Measurements from ENCODE around the gene ADAMTS12.

ADAMTS12 gene

DNA sequence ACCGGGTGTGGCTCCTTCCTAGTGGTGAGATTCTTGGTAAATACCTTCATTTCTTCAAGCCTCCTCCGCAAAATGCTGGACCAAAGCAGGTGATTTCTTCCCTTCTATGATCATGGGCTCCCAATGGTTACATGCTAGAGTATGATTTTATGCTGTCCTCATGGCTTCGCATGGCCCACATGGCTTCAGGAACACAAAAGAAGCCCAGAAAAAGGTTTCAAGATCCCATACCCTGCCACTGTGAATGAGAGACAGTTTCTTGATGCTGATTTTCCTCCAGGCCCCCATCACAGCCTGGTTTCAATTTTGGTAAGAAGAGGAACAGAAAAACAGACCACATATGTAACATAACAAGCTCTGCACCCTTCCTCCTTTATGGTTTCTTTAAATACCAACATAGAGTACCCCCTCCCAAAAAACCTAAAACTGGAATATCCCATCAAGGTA lies 42.0 kb upstream of the ADAMTS12 start:
- peaks cover 37% of the 10 kb centered on the region for H3K27me3 Mint-ChIP-seq (ENCODE audit: low read depth, poor library complexity)
- peaks cover 5% of the 10 kb centered on the region for H3K4me1 Mint-ChIP-seq
- no peak overlapping the region for H3K27ac Mint-ChIP-seq
- no peak for DNase-seq
- no peaks in the 10 kb centered on the region for H3K9me3 Mint-ChIP-seq
- TF ChIP-seq CTCF (IDR thresholded peaks at IDR 0.05), result no peak
- H3K4me3 Mint-ChIP-seq, result no peak overlapping the region
- H3K36me3 Mint-ChIP-seq (ENCODE audit: low read depth), result no peaks in the 10 kb centered on the region

GRCh38 chr5:33931136-33931535 lies 39.3 kb upstream of the ADAMTS12 start:
- DNase-seq, result no peak
- H3K4me1 Mint-ChIP-seq, result peaks cover 3% of the 10 kb centered on the region
- H3K4me3 Mint-ChIP-seq, result no peak overlapping the region
- no peaks in the 10 kb centered on the region for H3K36me3 Mint-ChIP-seq (ENCODE audit: low read depth)
- TF ChIP-seq CTCF (IDR thresholded peaks at IDR 0.05), result no peak
- H3K27me3 Mint-ChIP-seq (ENCODE audit: low read depth, poor library complexity), result peaks cover 13% of the 10 kb centered on the region
- H3K27ac Mint-ChIP-seq, result no peak overlapping the region
- no peaks in the 10 kb centered on the region for H3K9me3 Mint-ChIP-seq

GRCh38 chr5:33929925-33930690 lies 38.3 kb upstream of the ADAMTS12 start:
- Mint-ChIP-seq H3K9me3 (no peaks in the 10 kb centered on the region), H3K27me3 (ENCODE audit: low read depth, poor library complexity) (peaks cover 7% of the 10 kb centered on the region), H3K36me3 (ENCODE audit: low read depth) (no peaks in the 10 kb centered on the region), H3K4me1 (no peaks in the 10 kb centered on the region), H3K4me3 (no peak overlapping the region), H3K27ac (no peak overlapping the region)
- TF ChIP-seq CTCF (IDR thresholded peaks at IDR 0.05), result no peak
- no peak for DNase-seq

DNA sequence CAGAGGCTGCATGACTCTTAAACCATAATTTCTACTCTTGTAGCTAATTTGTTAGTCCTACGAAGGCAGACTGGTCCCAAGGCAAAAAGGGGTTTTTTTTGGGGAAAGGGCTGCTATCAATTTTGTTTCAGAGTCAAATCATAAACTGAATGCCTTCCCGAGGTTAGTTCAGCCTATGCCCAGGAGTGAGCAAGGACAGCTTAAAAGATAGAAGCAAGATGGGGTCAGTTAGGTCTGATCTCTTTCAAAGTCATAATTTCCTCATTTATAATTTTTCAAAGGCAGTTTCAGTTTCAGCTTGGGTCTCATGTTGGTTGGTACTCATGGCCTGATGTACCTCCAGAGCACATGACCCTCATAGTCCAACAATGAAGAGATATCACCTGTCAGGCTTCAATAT lies 36.5 kb upstream of the ADAMTS12 start:
- H3K9me3 Mint-ChIP-seq, result no peaks in the 10 kb centered on the region
- peaks cover 4% of the 10 kb centered on the region for H3K27me3 Mint-ChIP-seq (ENCODE audit: low read depth, poor library complexity)
- H3K4me3 Mint-ChIP-seq, result no peak overlapping the region
- TF ChIP-seq CTCF (IDR thresholded peaks at IDR 0.05), result no peak
- H3K4me1 Mint-ChIP-seq, result no peaks in the 10 kb centered on the region
- no peak overlapping the region for H3K27ac Mint-ChIP-seq
- DNase-seq, result no peak
- no peaks in the 10 kb centered on the region for H3K36me3 Mint-ChIP-seq (ENCODE audit: low read depth)

DNA sequence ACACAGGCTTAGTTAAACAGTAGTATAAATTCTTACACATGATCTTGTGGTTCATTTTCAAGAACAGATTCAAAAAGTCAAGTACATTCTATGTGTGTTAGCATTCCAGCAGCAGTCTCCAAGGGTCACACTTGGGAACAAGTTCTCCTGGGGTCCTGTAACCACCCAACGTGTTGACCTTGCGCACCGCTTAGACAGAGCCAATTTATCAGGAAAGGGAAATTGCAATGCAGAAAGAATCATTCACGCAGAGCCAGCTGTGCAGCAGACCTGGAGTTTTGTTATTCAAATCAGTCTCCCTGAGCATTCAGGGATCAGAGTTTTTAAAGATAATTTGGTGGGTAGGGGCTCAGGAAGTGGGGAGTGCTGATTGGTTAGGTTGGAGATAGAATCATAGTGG lies 35.9 kb upstream of the ADAMTS12 start:
- Mint-ChIP-seq H3K27me3 (ENCODE audit: low read depth, poor library complexity) (peaks cover 4% of the 10 kb centered on the region), H3K27ac (no peak overlapping the region), H3K9me3 (no peaks in the 10 kb centered on the region), H3K36me3 (ENCODE audit: low read depth) (no peaks in the 10 kb centered on the region), H3K4me1 (no peaks in the 10 kb centered on the region), H3K4me3 (no peak overlapping the region)
- no peak for TF ChIP-seq CTCF (IDR thresholded peaks at IDR 0.05)
- DNase-seq, result no peak

GRCh38 chr5:33925278-33925677 lies 33.5 kb upstream of the ADAMTS12 start:
- DNase-seq, result no peak
- no peak overlapping the region for H3K4me3 Mint-ChIP-seq
- no peaks in the 10 kb centered on the region for H3K36me3 Mint-ChIP-seq (ENCODE audit: low read depth)
- no peak overlapping the region for H3K27ac Mint-ChIP-seq
- peaks cover 13% of the 10 kb centered on the region for H3K27me3 Mint-ChIP-seq (ENCODE audit: low read depth, poor library complexity)
- no peak for TF ChIP-seq CTCF (IDR thresholded peaks at IDR 0.05)
- H3K4me1 Mint-ChIP-seq, result no peaks in the 10 kb centered on the region
- peaks cover 4% of the 10 kb centered on the region for H3K9me3 Mint-ChIP-seq
